Measurements from ENCODE around the gene DDX5. TPM values are rescaled to one million over a fixed set of nuclear protein-coding genes. Genes with fewer than 3 reads are reported as not detected.

The DDX5 gene
- total RNA-seq, 1 donor from 2014 or later = 758 TPM

DNA sequence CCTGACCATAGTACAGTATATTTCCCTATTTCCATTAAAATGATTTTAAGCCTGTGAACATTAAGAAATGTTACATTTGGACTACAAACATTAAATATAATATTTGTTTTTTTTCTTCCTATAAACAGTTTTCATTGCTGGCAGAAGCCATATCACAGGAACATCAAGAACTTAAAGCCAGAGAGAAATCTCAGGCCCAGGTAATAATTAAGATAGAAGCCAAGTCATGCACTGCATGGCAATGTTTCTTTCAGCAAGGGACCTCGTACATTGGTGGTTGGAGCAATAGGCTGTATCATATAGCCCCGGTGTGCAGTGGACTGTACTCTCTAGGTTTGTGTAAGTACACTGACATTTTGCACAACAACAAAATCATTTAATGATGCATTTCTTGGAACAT lies 30.8 kb upstream of the DDX5 start:
- no peak overlapping the region for H3K27ac Mint-ChIP-seq
- H3K27me3 Mint-ChIP-seq = no peaks in the 10 kb centered on the region
- H3K4me1 Mint-ChIP-seq (ENCODE audit: unreplicated experiment) = no peaks in the 10 kb centered on the region
- no peaks in the 10 kb centered on the region for H3K9me3 Mint-ChIP-seq
- no peak overlapping the region for H3K4me3 Mint-ChIP-seq
- H3K36me3 Mint-ChIP-seq = peaks cover 23% of the 10 kb centered on the region
- no peak for DNase-seq (ENCODE audit: extremely low spot score, unreplicated experiment)
- TF ChIP-seq CTCF (conservative IDR thresholded peaks at IDR 0.05) = no peak

- Mint-ChIP-seq H3K36me3 (peaks cover 26% of the 10 kb centered on the region), H3K27me3 (no peaks in the 10 kb centered on the region)
These were observed 29.3 kb upstream of the DDX5 start for GRCh38 chr17:64535357-64535756.

DNA sequence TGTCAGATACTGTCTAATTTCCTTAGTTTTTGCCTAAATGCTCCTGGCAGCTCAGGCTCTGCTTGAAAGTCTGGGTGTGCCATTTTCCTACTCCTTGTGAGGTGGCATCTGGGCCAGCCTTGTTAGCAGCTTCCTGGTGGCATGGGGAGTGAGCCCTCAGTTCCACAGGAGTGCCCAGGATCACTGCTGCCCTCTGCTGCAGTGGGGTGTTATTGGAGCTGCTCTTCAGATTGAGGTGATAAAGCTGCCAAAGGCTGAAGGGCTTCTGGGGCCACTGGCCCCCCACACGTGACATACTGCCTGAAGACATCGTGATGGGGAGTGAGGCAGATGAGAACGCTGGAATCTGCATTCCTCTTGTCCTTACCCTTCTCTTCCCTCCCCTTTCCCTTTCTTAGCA lies 28.1 kb upstream of the DDX5 start:
- Mint-ChIP-seq H3K36me3 (peaks cover 32% of the 10 kb centered on the region), H3K4me3 (no peak overlapping the region), H3K27ac (no peak overlapping the region), H3K4me1 (ENCODE audit: unreplicated experiment) (no peaks in the 10 kb centered on the region), H3K27me3 (no peaks in the 10 kb centered on the region), H3K9me3 (no peaks in the 10 kb centered on the region)
- no peak for DNase-seq (ENCODE audit: extremely low spot score, unreplicated experiment)
- TF ChIP-seq CTCF (conservative IDR thresholded peaks at IDR 0.05) = no peak

More at GRCh38 chr17:64535357-64535756, 29.3 kb upstream of the DDX5 start:
- H3K4me1 Mint-ChIP-seq (ENCODE audit: unreplicated experiment) = no peaks in the 10 kb centered on the region
- no peaks in the 10 kb centered on the region for H3K9me3 Mint-ChIP-seq
- no peak overlapping the region for H3K27ac Mint-ChIP-seq
- no peak for TF ChIP-seq CTCF (conservative IDR thresholded peaks at IDR 0.05)
- H3K4me3 Mint-ChIP-seq = no peak overlapping the region
- DNase-seq (ENCODE audit: extremely low spot score, unreplicated experiment) = no peak

- Mint-ChIP-seq H3K27ac (no peak overlapping the region), H3K4me1 (ENCODE audit: unreplicated experiment) (no peaks in the 10 kb centered on the region), H3K9me3 (no peaks in the 10 kb centered on the region), H3K4me3 (no peak overlapping the region), H3K36me3 (peaks cover 31% of the 10 kb centered on the region), H3K27me3 (no peaks in the 10 kb centered on the region)
- DNase-seq (ENCODE audit: extremely low spot score, unreplicated experiment) = no peak
- no peak for TF ChIP-seq CTCF (conservative IDR thresholded peaks at IDR 0.05)
These were observed 27.7 kb upstream of the DDX5 start for GRCh38 chr17:64533784-64534183.

- H3K4me3 Mint-ChIP-seq = no peak overlapping the region
- peaks cover 23% of the 10 kb centered on the region for H3K36me3 Mint-ChIP-seq
- DNase-seq (ENCODE audit: extremely low spot score, unreplicated experiment) = no peak
These were observed 26.3 kb upstream of the DDX5 start for GRCh38 chr17:64532409-64532808.

More at GRCh38 chr17:64532409-64532808, 26.3 kb upstream of the DDX5 start:
- Mint-ChIP-seq H3K9me3 (no peaks in the 10 kb centered on the region), H3K4me1 (ENCODE audit: unreplicated experiment) (no peaks in the 10 kb centered on the region), H3K27ac (no peak overlapping the region), H3K27me3 (no peaks in the 10 kb centered on the region)
- no peak for TF ChIP-seq CTCF (conservative IDR thresholded peaks at IDR 0.05)
